HS-27A (cell line): ENCODE measurements around the gene ELAVL4.

Source experiments
- DNase-seq: peaks from one replicate; pipeline ENCODE4 v3.0.0-alpha.2; 2012; ENCODE audit warnings: low read depth, missing footprints

The ELAVL4 gene

DNA sequence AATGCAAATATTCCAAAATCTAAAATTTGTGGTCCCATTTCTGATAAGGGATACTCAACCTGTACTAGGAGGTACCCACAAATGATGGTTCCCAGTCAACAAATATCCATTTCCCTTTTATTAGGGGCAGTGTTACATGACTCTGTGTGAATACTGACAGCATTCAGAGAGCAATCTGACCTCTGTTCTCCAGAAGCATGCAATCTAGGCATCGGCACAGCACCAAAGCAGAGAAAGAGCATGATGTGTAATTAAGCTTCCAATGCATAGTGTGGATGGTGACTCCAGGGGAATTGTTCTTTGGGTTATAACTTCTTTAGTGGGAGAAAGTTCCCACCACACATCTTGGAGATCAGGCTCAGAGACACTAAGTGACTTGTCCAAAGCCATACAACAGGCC lies 71.6 kb downstream of the ELAVL4 start:
- no peak for DNase-seq

DNA sequence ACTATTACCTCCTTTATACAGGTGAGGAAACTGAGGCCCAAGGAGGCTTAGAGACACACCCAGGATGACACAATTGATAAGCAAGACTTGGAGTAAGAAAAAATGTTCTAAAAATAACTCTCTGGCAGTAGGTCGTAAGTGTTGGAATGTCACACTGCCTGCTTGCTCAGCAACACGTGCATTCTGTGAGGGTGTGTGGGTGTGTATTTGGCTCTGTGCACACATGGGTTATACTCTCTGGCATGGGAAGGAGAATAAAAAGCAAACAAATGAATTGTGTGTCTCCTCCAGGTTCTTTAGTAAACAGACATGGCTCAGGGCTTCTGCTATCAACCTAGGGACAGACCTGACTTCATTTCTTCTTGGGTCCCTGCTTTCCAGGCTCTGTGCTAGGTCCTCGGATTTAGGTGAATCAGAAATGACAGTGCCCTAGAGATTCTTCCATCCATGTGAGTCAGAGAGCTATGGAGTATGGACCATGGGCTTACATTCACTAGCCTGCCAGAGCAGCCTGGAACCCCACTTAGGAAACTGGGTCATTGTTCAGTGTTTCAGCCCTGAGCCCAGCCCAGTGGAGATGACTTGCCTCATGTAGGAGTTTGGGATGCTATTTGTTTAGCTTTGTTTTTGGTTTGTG lies 72.4 kb downstream of the ELAVL4 start:
- DNase-seq: no peak

DNA sequence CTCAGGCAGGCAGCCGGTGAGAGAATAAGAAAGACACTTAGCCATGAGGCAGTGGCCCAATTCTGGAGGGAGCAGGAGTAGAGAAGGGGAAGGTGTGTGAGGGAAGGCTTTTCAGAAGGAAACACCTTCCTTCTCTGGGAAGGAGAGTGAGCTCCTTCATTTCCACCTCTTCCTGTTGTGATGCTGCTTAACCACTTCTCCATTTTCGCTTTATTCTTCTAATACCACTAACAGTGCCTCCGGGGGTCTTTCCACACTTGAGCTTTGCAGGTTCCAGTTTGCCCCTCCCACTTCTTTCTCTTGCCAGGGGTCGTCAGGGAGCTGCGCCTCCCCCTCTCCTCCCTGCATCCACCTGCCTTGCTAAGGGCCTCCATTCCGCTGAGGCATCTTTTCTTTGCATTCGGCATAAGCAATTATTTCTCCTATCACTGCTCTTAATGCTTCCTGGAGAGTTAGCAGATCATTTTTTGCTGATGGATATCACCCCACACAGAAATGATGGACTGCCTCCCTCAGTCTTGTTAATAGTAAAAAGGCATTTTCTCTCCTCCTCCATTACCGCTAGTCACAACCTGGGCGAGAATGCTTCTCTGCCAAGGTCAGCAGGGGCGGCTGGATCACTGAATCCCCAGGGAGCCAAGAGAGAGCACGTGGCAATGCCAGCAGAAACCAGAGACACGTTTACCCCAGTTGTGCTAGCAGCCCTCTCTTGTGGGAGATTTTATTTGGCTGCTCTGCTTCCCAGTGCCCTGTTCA lies 74.8 kb downstream of the ELAVL4 start:
- no peak for DNase-seq

DNA sequence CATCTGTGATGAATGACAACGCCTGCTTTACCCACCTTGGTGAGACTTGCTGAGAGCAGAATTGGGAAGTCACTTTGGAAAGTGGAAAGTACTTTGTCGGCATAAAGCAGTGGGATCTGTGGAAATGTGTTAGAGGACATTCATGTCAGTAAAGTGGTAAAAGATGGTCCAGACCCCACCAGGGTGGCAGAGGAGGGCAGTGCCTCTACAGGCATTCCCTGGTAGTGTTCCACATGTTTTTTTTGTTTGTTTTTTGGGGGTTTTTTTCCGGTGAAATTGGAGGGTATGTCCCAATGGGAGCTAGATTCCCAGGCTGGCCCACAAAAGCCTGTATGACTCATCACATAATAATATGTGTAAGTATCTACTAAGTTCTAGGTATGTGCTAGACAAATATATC lies 80.6 kb downstream of the ELAVL4 start:
- DNase-seq: no peak

DNA sequence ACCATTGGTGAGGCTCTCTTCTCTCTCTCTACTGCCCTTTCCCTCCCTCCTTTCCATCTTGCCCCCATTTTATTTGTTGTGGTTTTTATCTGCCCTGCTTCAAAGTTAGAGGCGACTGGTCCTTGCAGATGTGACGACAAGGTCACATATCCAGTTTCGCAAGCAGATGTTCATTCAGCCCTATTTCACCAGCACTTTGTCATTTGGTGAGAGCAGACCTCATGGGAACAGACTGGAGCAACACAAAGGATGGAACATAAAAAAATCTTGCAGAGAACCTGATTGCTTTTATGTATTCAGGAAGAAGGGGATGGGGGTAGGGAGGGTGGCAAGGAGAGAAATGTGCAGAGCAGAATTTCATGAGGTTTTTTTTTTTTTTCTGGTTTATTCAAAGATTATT lies 84.3 kb downstream of the ELAVL4 start:
- DNase-seq: no peak

DNA sequence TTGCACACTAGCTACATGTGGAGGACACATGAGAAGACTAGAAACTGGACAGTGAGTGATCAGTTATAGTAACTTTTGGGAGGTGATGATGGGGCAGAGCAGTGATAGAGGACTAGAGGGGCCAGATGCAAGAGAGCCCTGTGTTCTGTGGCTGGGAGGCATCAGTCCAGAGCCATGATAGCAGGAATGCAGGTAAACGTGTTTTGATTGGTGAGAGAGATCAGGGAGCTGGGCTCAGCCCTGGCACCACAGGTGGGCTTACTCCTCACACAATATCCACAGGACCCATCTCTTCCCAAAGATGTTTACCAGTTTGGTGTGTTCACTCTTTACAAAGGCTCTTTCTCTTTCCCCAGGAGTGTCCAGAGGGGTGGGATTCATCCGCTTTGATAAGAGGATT lies 86.5 kb downstream of the ELAVL4 start:
- no peak for DNase-seq

DNA sequence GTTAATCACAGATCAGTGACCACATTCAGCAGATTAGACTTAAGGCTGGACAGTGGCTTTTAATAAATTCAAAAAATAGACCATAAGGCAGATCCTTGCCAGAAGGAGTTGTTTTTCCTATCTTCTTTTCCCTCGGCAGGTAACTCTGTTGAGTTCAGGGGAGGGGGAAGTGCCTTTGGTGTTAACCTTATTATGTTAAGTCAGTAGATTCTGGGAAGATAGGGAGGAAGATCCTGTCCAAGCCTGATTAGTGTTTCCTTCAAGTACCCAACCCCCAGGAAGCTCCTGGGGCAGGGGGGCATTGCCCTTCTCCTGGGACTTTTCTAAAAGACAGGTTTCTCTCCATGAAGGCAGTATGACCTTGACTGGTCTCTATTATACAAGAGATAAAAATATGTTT lies 87.4 kb downstream of the ELAVL4 start:
- no peak for DNase-seq

DNA sequence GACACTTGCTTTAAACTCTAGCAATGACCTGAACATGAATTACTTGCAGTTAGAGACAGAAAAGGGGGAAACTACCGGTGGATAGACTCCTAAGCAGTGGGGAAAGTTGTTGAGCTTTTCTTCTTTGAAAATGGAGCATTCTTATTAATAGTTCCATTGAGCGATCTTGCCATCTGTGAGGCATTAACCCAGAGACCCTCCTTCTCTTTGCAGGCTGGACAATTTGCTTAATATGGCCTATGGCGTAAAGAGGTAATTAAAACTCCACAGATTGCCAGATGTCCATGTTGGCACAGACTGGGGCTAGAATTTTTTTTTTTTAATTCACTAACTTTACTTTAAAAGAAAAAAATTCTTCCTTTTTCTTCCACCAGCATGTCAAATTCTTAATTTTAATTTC lies 88.5 kb downstream of the ELAVL4 start:
- DNase-seq: no peak

DNA sequence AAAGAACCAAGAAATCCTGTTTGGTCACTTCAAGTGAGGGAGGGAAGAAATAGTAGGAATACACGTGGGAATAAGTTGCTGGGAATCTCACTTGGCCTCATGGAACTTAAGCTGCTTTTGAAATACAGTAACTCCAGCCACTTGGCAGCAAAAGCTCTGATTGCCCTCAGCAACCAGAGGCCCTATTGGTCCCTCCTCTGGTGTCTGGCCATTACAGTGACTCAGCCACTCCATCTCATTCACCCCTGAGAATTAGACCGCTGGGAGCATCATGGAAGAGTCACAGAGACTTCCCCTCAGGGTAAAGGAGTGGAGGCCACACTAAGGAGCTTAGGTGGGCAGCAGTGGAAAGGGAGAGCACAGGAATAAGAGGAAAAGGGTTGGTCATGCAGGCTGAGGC lies 99.6 kb downstream of the ELAVL4 start:
- no peak for DNase-seq

DNA sequence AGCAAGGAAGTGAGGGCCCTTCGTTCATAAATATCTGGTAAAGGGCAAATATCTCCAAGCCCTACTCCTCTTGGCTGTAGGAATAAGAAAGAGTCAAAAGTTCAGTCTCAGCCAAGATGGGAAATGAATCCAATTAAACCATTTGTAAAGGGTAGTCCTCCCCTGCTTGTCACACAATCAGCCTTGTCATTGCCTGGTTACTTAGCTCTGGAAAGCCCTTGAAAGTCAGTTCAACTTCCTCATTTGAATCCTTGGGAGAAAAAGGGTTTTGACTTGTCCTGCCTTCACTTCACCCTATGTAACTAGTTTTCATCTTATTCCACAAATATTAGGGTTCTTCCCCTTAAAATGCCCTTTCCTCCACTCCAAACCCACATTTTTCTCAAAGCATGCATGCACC lies 100.0 kb downstream of the ELAVL4 start:
- DNase-seq: no peak

DNA sequence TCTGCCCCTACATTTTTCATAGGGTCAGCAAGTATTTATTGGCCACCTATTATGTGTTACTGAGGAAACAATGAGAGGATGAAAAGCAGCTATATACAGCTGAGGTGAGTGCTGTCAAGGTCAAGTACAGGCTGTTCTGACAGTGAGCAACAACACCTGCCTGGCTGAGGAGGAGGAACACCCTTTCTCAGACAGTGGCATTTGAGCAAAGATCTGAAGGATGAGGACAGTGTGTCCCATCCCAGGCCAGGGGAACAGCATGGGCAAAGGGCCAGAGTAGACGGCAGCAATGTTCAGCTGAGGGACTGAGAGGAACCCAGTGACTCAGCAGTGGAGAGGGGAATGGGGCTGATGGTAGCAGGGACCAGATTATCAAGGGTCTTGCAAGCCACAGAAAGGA lies 101.0 kb downstream of the ELAVL4 start:
- no peak for DNase-seq

DNA sequence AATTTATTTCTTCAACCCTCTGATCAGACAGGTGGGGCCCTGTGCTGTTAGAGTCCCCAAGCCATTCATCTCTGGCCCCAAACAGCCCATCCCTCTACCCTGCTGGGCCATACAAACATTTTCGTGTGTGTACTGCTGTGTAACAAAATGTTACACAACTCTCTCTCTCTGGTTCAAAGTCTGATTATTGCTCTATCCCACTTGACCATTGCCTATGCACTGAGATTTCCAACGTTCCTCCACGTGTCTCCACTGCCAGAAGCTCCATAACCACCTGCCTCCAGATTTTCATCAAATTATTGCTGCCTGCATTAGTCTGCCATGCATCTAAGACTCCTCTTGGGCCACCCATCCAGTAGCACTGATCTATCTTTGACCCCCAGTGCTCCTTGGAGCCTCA lies 104.8 kb downstream of the ELAVL4 start:
- DNase-seq: no peak

DNA sequence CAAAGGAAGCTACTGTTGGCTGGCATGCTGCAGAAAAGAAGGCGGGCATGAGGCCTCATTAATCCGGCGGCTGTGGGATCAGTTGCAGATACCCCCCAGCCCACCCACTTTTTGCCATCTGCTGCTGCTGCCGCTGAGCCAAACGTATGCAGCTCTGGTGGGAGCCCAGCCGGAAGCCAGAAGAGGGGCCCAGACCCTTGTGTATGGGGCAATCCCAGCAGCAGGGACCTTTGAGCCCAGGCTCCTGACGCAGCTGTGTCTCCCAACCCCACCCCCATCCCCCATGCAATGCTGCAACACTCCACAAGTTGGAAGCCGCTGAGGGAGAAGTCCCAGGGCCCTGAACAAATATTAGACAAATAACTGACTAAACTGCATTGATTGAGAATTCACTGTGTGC lies 106.0 kb downstream of the ELAVL4 start:
- no peak for DNase-seq

DNA sequence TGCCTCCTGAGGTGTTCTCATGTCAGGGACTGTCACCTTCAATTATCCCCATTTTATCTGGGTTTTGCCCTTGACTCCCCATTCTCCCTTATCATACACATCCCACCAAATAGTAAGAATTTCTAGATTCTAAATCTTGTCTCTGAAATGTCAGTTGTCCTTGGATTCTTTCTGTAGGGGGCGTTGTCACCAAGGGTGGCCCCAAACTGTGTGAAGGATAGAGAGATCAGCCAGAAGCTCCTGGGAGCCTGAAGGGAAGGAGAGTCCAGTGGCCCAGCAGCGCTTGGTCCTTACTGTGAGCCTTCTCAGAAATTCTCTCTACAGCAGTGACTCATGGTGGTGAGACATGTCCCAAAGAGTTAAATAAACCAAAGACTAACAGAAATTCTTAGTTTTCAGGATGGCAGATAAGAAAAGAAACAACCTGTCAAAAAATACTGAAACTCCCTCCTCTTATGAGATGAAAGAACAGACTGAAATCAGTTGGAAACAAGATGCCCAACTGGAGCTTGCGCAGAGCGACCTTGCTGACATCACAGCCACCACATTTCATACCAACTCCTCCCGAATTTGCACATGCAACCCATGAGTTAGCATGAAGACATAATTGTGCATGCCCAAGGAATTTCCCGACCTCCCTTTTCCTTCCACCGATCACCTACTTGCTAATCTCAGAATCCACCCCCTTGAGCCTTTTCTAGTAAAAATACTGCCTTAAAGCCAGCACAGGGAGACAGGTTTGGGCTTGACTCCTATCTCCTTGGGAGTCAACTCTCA lies 109.8 kb downstream of the ELAVL4 start:
- DNase-seq: no peak

DNA sequence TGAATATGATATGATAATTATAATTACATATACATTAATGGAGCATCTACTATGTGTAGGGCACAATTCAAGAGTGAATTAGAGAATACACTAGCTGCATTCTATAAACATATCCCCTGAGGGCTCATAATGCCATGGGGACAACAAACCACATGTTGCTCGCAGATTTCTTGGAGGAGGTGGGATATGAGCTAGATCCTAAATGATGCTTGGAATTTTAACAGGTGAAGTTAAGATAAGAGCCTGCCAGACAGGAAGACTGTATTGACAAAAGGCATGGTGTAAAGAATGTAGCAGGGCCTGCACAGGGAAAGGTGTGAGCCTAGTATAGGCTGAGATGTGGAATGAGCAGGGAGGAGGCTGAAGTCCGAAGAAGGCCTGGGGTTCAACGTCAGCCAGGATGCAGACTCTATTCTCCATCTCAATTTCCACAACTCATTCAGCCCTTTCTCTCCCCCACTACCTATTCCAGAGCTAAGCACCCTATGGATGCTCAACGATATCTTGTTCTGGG lies 120.2 kb downstream of the ELAVL4 start:
- no peak for DNase-seq

DNA sequence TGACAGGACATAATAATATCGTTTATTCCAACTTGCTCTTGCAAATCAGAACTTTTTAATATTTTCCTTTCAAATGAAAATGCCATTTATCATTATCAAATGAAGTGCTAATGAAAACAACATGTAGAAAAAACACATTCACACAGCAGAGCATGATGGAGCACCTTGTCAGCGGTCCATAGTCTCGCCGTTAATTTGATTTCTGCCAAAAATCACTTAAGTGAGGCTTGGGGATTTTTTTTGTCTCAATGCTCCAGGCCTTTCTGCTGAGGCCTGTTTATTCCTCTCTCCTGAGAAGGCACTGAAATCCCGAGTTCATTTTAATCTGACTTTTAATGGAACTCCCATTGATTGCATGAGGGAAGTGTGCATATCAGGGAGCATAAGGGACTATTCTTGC lies 122.5 kb downstream of the ELAVL4 start:
- DNase-seq: no peak

DNA sequence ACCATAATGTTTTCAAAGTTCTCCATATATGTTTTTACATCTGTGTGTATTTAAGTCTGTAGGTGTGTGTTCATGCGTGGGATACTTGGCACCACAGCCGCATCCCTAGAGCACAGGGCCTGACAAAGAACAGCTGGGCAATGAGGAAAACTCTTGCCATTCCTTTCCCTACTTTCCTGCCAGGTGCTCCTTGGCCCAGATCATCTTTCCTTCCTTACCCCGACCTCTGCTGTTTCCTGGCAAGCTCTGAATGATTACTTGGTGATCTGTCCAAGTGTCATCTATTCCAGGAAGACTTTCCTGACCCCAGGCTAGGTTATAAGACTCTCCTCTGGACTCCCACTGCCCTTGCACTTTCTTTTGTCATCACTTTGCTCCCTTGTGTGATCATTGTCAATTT lies 123.6 kb downstream of the ELAVL4 start:
- DNase-seq: no peak

DNA sequence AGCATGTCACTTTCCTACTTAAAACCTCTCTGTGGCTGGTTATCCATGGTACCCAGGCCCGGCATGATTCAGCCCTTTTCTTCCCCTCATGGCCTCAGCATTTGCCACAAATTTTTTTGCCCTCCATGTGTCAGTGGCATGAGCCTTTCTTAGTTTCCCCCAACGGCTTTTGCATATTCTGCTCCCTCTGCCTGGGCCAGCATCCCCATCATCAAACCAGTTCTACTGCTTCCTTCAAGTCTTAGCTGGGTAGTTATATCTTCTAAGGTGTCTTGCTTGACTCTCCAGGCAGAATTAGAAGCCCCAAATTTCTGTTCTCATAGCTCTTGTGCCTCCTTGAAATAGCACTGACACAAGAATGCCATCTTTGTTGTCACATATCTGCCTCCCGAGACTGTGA lies 127.9 kb downstream of the ELAVL4 start:
- DNase-seq: no peak

DNA sequence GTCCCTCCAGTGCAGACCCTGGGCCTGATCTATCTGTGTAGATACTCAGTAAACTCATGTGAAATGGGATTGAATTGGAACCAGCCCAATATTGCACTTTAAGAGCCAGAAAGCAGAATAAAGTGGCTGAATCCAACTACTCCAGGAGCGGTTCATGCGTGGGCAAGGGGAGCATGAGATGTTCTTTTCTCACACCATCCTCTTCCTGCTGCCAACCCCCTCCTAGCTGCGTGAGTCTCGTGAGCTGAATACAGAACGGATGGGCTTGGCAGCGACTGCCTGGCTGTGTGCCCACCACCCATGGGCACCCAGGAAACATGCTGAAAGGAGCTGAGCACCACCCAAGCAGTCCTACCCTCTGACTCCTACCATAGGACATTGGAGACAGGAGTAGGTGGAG lies 128.3 kb downstream of the ELAVL4 start:
- DNase-seq: no peak

DNA sequence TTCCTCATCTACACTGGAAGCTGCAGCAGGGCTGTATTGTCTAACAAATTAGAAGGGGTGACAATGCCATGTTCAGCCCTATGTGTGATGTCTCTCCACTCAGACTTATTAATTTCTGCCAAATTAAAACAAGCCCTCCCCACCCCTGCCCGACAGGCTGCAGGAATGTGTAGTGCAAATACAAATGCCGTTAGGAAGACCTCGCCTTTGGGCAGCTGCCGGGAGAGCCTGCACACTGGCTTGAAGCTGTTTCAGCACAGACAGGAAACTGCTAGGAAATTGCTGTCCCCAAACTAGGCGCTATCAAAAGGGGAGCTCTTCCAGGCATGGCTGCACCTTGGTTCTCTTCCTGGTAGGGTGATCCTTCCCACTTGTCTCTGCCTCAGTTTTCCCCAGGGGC lies 135.2 kb downstream of the ELAVL4 start:
- DNase-seq: no peak

DNA sequence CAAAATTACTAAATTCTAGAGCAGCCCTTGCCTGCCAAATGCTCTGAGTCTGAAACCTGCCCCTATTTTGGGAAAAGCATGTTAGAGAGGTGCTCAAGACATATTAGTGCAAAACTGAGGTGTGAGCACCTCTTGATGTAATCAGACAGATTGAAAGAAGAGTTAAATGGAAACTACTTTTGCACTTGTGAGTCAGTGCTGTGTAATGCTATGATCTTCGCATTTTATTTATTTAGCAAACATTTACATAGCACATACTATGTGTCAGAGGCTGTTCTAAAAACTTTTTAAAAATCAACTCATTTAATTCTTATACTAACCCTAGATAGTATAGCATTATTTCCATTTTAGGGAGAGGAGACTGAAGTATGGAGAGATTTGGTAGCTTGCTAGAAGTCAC lies 138.1 kb downstream of the ELAVL4 start:
- DNase-seq: no peak

DNA sequence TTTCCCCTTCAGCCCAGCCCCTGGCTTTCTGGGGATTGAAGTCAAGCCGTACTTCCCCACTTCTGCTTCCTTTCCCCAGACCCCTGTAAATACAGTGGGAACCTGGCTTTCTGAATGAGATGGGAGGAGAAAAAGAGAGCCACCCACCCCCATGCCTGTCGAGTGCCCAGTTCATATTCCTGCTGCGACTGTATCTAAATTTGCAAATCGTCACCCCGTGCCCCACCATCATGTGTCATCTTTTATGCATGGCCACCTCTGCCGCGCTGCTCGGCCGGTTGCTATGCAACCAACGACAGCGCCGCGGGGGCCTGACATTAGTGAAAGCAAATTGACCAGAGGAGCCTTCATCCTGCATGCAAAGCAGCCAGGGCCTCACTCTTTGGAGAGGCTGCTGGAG lies 143.0 kb downstream of the ELAVL4 start:
- no peak for DNase-seq

DNA sequence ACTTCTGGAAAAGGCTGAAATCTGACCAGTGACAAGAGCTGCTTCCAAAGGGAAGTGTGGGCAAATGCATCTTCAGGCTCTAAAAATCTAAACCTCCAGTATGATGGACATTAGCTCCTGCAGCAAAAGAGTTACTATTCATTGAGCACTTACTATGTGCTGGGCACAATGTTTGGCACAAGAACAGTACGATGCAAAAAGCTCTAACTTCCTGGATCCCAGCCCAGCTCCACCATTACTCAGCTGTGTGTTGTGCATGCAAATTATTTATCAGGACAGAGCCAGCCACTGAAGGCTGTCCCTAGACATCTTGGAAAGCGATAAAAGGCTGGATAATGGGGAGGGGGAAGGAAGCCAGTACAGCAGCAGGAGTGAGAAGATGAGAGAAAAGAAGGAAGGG lies 143.5 kb downstream of the ELAVL4 start:
- no peak for DNase-seq
